Ishikawa (cell line): ENCODE data around the gene LCA5.

Source experiments
- CEBPB ChIP-seq: IDR thresholded peaks from 2 replicates; pipeline ENCODE4 v1.6.1; 2012
- CREB1 ChIP-seq: IDR thresholded peaks from 2 replicates; pipeline ENCODE4 v1.6.1; 2012; ENCODE audit warnings: low read depth
- EGR1 ChIP-seq: IDR thresholded peaks from 2 replicates; pipeline ENCODE4 v1.6.1; 2012
- EP300 ChIP-seq: IDR thresholded peaks from 2 replicates; pipeline ENCODE4 v1.6.1; 2012; ENCODE audit warnings: borderline replicate concordance
- FOXM1 ChIP-seq: IDR thresholded peaks from 2 replicates; pipeline ENCODE4 v1.6.1; 2012; ENCODE audit warnings: low read depth, borderline replicate concordance
- REST ChIP-seq: IDR thresholded peaks from 2 replicates; pipeline ENCODE4 v1.6.1; 2012; ENCODE audit warnings: low read depth, mild to moderate bottlenecking
- TAF1 ChIP-seq: IDR thresholded peaks from 2 replicates; pipeline ENCODE4 v1.6.1; 2012; ENCODE audit warnings: low read depth, mild to moderate bottlenecking
- TEAD4 ChIP-seq: IDR thresholded peaks from 2 replicates; pipeline ENCODE4 v1.6.1; 2012
- YY1 ChIP-seq: IDR thresholded peaks from 2 replicates; pipeline ENCODE4 v1.6.1; 2012; ENCODE audit warnings: low read depth
- ZBTB7A ChIP-seq: IDR thresholded peaks from 2 replicates; pipeline ENCODE4 v1.6.1; 2012; ENCODE audit warnings: low read depth

DNA sequence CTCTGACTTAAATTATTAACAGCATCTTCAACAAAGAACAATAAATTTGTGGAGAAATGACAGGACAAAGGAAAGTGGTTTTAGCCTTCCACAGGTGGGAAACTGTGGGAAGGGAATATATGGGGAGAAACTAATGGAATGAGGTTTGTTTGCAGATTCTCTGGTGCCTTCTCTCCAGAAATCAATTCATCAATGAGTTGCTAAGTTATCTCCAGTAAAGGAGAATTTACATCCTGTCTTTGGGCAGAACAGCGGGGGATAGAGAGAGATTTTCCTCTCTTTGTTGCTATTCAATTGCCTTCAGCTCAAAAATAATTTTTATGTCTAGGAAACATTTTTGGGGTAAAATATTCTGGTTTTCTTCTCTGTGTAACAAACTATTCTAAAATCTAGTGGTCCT, 36.9 kb upstream of the LCA5 start:
- TF ChIP-seq EP300 (no peak), REST (no peak), YY1 (no peak), FOXM1 (no peak), TEAD4 (no peak), TAF1 (no peak), EGR1 (no peak), CREB1 (no peak), ZBTB7A (no peak), CEBPB (no peak)
